ENCODE measurements around the gene CLASP2. TPM values are rescaled to one million over a fixed set of nuclear protein-coding genes. Genes with fewer than 3 reads are reported as not detected.

CLASP2 gene
- total and polyA plus RNA-seq, 2 of the 4 experiments (the other 2 are of a cell fraction), result 11.9 to 49.1 TPM

DNA sequence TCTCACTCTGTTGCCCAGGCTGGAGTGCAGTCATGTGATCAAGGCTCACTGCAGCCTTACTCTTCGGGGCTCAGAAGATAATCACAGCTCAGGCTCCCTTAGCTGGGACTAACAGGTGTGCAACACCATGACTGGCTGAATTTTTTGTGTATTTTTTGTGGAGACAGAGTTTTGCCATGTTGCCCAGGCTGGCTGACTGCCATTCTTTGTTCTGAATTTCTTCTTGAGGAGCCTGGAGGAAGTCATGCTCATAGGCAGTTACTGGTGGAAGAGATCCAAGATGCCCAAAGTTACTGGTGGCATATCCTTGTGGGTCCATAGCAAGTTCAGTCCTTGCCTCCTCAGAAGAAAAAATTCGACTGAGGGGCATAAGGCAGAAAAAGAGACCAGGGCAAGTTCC lies 261.3 kb downstream of the CLASP2 start:
- no peaks in the 10 kb centered on the region for H3K79me1 ChIP-seq (ENCODE audit: low read depth in 1 of 2, low read length in 2 of 2)
- H3K9me3 ChIP-seq (ENCODE audit: control insufficient read depth, insufficient read depth, low read length), result peaks cover 14% of the 10 kb centered on the region
- H2BK20ac ChIP-seq (ENCODE audit: low read depth, low read length), result no peak overlapping the region
- DNase-seq (no peak), ATAC-seq (ENCODE audit: low read depth) (no peak)
- H3K4me1 ChIP-seq (ENCODE audit: control insufficient read depth, insufficient read depth, low read length), result no peaks in the 10 kb centered on the region
- CTCF ChIA-PET, result no interaction called here
- no peak overlapping the region for H3K23ac ChIP-seq (ENCODE audit: low read depth, low read length)
- H3K36me3 ChIP-seq (ENCODE audit: control insufficient read depth, insufficient read depth, low read length), result no peaks in the 10 kb centered on the region
- H4K20me1 ChIP-seq (ENCODE audit: insufficient read depth, low read length), result no peaks in the 10 kb centered on the region
- H3K56ac ChIP-seq (ENCODE audit: extremely low read depth, insufficient read depth, low read length), result no peak overlapping the region
- no peak overlapping the region for H2BK15ac ChIP-seq (ENCODE audit: low read depth, low read length)
- intact Hi-C loops (cut with micrococcal nuclease) (no loop called here), dilution Hi-C loops (cut with HindIII; ENCODE audit: low sequenced_read_pairs, unreplicated experiment) (no loop called here), in situ Hi-C loops (cut with MboI; ENCODE audit: low sequenced_read_pairs) (no loop called here)
- H3K14ac ChIP-seq (replicated peaks; ENCODE audit: low read depth, low read length), result no peak overlapping the region
- H3K9ac ChIP-seq (ENCODE audit: low read depth, low read length), result no peak overlapping the region
- H3K4ac ChIP-seq (ENCODE audit: low read depth, low read length), result no peak overlapping the region
- no peak overlapping the region for H3K4me3 ChIP-seq (ENCODE audit: insufficient read depth, low read depth, low read length)
- no peak overlapping the region for H3K27ac ChIP-seq (ENCODE audit: insufficient read depth, low read length)
- H2BK120ac ChIP-seq (ENCODE audit: low read depth, low read length), result no peak overlapping the region
- TF ChIP-seq RCOR1 (IDR thresholded peaks at IDR 0.05; ENCODE audit: insufficient replicate concordance, low read length) (no peak), RFX5 (IDR thresholded peaks at IDR 0.05; ENCODE audit: low read depth, low read length) (no peak), MAZ (IDR thresholded peaks at IDR 0.05; ENCODE audit: borderline replicate concordance, low read depth, low read length) (no peak), FOS (IDR thresholded peaks at IDR 0.05; ENCODE audit: low read depth, low read length) (no peak), SMC3 (IDR thresholded peaks at IDR 0.05; ENCODE audit: low read depth, low read length) (no peak), USF2 (IDR thresholded peaks at IDR 0.05; ENCODE audit: low read depth, low read length) (no peak), MAFK (IDR thresholded peaks at IDR 0.05; ENCODE audit: low read depth, low read length) (no peak), ELK1 (IDR thresholded peaks at IDR 0.05; ENCODE audit: borderline replicate concordance, low read depth, low read length) (no peak)
- no CpG with 5 or more reads among the region's 2 CpGs for WGBS, 2 experiments (ENCODE audit: extremely low coverage in 2 of 2, insufficient read length in 1 of 2)
- H4K91ac ChIP-seq (ENCODE audit: insufficient read depth, low read depth, low read length), result no peak overlapping the region
- H2AK9ac ChIP-seq (replicated peaks; ENCODE audit: low read depth, low read length, poor library complexity), result no peak overlapping the region
- no TSS peak for BruUV-seq (replicated peaks)
- H3K4me2 ChIP-seq (ENCODE audit: low read depth, low read length), result no peak overlapping the region
- H3K27me3 ChIP-seq (ENCODE audit: control insufficient read depth, insufficient read depth, low read length), result no peaks in the 10 kb centered on the region
- no peak overlapping the region for H2AK5ac ChIP-seq (ENCODE audit: low read depth, low read length)
- no peak overlapping the region for H3K18ac ChIP-seq (ENCODE audit: low read depth, low read length)
- H2AFZ ChIP-seq (replicated peaks; ENCODE audit: low read length, poor library complexity), result no peak overlapping the region
- POLR2A ChIA-PET (ENCODE audit: unreplicated experiment), result no interaction called here
- H3K9me1 ChIP-seq (ENCODE audit: insufficient read depth, low read length), result no peaks in the 10 kb centered on the region
- no peak overlapping the region for H4K5ac ChIP-seq (ENCODE audit: low read depth, low read length)
- H4K8ac ChIP-seq (ENCODE audit: low read depth in 2 of 2, low read length in 2 of 2), result no peak overlapping the region
- H2BK5ac ChIP-seq (ENCODE audit: low read depth, low read length, poor library complexity, severe bottlenecking), result no peak overlapping the region

Data from IMR-90 (cell line).